Measurements from ENCODE around the gene OR8B8.
"Not testable (repeated sequence)": the region's sequence is repeated elsewhere in the genome, so short reads cannot be mapped to it uniquely, and the experiment has no call there.

OR8B8 gene

DNA sequence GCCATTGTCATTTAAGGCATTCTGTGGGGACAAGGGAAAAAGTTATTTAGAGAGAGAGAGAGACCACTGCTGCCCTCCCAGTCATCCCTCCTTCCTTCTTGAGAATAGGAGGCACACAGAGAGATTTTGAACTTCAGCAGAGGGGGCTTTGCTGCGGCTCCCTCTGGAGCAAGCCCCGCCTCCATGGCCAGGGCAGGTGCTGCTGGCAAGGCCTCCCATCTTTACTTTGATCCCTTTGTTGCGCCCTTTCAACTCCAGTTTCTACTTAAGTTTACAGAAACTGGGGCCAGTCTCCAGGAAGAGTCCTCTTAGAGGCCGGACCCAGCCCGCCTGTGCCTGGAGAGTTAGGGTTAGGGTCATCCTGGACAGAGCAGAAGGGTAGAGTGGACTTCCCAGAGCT is 4.4 kb downstream of the OR8B8 start:
- no peak for DNase-seq

DNA sequence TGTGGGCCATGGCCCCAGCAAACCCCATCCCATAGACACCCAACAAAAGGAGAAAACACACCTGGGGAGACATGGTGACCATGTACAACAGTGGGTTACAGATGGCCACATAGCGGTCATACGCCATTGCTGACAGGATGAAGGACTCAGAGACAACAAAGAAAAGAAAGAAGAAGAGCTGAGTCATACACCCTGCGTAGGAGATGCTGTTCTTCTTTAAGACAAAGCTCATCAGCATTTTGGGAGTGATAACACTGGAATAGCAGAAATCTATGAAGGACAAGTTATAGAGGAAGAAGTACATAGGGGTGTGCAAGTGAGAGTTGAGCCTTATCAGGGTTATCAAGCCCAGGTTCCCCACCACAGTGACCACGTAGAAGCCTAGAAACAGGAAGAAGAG is 4.9 kb downstream of the OR8B8 start:
- DNase-seq = no peak

DNA sequence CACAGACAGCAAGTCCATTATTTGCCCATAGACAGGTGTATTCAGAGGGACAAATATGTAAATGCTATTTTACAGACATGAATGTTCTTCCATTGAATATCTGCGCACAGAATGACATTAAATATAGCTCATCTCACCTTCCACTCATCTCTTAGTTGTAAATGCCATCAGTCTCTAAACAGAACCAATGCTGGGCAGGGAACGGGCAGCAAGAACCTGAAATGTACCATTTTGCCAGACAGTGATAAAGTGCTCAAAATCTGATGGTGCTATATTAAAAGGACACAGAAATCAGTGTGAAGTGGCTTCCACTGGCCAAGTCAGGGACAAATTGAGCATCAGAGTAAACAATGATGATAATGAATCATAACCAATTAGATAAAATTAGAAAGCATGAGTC is 10.8 kb downstream of the OR8B8 start:
- DNase-seq = no peak

DNA sequence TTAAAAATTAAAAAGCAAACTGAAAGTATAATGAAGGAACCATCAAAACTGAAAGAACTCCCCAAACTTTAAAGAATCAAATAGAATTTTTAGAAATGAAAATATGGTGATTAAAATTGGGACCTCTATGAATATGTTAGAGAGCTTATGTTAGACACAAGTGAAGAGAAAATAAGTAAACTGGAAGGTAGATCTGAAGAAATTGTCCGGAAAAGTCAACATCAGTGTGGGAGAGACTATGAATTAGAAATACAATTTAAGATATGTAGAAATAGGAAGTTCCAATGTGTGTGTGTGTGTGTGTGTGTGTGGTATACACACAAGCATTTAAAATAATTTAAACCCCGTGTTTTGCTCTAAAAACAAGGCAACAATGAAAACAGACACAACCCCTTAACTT is 15.9 kb downstream of the OR8B8 start:
- no peak for DNase-seq

DNA sequence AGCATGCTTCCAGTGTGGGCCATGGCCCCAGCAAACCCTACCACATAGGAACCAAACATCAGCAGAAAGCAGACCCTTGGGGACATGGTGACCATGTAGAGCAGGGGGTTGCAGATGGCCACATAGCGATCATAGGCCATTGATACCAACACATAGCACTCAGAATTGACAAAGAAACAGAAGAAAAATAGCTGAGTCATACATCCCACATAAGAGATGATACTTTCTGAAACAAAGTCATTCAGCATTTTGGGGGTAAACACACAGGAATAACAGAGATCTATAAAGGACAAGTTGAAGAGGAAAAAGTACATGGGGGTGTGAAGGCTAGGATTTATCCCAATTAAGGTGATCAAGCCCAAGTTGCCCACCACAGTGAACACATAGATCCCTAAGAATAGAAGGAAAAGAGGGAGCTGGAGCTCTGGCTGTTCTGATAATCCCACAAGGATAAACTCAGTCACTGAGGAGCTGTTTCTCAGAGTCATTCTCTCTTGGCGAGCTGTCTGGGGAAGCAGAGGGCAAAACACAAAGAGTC is 21.0 kb downstream of the OR8B8 start, which contains the start of gene OR8B4:
TSS of gene OR8B4 (minus strand) at position 488 of the 538 bp plus-strand sequence. CDS start at position 488, 0 bp downstream.
- DNase-seq = no peak

DNA sequence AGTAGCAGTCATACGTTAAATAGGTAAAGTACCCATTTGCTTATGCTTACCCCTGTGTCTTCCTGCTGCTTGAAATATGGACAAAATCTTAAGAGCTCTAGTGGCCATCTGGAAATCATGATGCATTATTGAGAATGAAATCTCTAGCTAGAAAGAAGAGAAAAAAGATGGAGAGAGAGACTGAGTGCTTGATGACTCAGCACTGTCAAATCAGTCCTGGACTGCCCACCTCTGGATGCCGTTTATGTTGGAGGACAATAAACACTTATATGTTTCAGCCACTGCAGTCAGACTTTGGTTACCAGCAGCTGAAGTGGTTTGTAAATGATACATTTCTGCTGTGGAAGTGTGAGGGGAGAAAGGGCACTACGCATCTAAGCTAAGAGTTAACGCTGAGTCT is 24.5 kb downstream of the OR8B8 start:
- no peak for DNase-seq

DNA sequence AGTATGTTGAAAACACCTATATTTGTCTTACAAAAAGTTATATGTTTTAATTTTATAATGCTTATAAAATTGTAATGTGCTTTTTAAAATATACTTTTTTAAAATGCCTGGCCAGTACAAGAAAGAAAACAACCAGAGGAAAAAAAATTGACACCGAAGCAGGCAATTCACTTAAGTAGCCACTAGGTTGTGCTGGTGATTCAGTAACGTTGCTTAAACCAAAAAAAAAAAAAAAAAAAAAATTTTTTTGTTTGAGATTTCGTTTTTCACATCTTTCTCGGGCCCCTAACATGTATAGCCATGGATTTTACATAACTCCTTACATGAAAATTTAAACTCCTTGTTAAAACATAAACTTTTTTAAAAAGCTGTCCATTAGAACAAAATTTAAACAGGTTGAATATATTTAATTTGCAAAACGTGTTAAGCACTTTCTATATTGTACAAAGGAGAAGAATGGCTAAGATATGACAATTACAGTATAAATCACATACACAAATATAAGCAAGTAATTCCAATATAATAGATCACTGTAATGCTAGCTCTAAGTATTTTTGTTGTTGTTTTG is 30.1 kb downstream of the OR8B8 start:
- DNase-seq = peak; percentile 14

DNA sequence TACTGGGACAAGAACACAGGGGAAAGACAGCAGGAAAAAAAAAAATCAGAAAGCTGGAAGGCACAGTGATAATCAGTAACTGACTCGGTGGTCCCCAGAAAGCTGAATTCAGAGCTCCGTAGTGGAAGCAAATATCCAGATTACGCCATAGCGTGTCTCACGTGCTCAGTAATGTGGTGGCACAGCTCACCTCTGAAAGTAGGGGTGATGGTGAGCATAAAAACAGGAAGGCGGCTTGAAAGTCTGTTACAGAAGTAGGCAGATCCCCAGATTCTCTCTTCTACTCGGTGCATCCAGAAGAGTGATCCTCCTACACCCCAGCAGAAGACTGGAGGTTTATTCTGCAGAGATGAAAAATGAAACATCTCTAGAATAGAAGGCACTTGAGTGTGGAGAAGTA is 35.6 kb downstream of the OR8B8 start:
- no peak for DNase-seq

DNA sequence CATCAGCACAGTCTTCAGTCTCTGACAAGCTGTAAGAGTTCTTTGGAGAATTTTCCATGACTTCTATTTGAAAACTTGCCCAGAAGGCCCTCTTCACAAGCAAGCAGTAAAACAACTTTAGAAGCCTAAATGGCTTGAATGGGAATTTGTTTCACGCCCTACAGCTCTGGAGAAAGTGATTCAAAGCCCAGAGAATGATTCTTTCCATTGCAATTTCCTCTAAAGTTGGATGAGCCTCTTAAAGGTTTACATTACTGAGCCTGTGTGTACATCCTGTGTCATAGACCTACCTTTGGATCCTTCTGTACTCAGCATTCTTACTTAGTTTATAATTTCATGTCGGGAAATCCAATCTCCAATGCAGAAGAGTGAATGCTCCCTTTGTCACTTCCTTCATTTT is 39.9 kb downstream of the OR8B8 start:
- no peak for DNase-seq

DNA sequence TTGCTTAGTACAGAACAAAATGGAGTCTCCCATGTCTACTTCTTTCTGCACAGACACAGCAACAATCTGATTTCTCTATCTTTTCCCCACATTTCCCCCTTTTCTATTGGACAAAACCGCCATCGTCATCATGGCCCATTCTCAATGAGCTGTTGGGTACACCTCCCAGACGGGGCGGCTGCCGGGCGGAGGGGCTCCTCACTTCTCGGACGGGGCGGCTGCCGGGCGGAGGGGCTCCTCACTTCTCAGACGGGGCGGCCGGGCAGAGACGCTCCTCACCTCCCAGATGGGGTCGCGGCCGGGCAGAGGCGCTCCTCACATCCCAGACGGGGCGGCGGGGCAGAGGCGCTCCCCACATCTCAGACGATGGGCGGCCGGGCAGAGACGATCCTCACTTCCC is 42.3 kb downstream of the OR8B8 start:
- DNase-seq = not testable (repeated sequence)

DNA sequence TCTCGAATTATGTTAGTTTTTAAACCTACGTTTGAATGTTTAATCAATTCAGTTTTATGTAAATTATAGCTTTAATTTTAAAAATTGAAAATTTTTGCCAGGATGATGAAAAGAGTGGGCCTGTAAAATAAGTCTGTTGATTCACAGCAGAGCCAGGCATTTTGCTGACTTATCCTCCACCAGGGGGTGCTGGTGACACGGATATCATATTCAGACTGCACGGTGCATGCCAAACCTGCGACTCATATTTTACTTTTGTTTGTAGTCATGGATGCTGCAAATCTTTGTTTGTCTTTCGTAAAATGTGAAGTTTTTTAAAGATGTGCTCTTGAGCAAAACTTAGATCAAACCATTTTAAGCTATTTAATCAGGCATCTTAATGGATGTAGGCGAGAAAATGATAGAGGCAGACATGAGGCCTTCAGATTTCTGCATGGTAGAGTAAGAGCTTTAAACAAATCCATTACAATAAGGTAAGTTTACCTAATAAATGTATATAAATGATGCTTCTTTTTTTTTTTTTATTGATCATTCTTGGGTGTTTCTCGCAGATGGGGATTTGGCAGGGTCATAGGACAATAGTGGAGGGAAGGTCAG is 43.1 kb downstream of the OR8B8 start:
- peak; percentile 77 for DNase-seq

DNA sequence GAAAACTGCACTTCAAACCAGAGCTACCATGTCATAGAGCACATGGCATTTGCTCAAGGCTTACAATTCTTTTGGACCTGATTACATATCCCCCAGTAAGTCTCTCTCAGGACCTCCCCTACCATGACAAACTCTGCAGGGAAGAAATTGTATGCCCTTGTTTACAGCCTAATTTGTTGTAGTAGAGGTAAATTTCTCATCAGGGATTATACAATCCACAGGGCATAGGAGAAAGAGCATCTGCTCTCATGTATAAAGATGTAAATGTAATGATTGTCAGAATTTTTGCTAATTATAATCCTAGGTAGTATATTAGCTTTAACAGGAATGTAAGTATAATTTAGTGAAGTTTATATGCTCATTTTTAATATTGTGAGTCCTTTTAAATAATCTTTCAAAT is 46.6 kb downstream of the OR8B8 start, which contains the start of gene OR8B3:
TSS of gene OR8B3 (minus strand) at position 101 of the 400 bp plus-strand sequence. CDS start 1,673 bp downstream, outside the sequence.
- no peak for DNase-seq

DNA sequence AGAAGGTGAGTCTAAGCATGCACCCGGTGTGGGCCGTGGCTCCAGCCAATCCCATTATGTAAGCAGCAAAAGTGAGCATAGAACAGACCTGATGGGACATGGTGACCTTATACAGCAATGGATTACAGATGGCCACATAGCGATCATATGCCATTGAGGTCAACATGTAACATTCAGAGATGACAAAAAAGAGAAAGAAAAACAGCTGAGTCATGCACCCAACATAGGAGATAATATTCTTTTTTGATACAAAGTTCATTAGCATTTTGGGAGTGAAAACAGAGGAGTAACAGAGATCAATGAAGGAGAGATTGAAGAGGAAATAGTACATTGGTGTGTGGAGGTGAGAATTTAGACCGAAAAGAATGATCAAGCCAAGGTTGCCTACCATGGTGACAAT is 48.6 kb downstream of the OR8B8 start:
- DNase-seq = not testable (repeated sequence)

DNA sequence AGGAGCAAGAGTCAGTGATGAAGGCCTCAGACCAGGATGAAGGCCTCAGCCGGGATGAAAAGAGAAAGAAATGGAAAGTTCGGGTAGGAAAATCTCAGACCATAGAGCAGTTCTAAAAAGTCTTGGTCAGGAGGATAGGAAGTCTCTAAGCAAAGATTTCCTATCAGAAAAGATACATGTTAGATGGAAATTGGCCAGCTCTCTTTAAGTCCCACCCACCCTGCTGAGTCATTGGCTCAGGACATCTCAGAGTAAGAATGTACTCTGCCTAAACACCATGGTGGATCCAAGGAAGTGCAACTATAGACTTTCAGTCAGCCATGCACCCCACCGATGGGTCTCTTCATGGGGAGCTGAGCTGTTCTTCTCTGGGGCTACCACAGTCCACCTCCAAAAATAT is 51.1 kb downstream of the OR8B8 start:
- no peak for DNase-seq
